ENCODE data around the gene KCTD1.

Gene KCTD1
- total RNA-seq: 0.26 to 3.4 (median 1.7) reads per million in 18 experiments

DNA sequence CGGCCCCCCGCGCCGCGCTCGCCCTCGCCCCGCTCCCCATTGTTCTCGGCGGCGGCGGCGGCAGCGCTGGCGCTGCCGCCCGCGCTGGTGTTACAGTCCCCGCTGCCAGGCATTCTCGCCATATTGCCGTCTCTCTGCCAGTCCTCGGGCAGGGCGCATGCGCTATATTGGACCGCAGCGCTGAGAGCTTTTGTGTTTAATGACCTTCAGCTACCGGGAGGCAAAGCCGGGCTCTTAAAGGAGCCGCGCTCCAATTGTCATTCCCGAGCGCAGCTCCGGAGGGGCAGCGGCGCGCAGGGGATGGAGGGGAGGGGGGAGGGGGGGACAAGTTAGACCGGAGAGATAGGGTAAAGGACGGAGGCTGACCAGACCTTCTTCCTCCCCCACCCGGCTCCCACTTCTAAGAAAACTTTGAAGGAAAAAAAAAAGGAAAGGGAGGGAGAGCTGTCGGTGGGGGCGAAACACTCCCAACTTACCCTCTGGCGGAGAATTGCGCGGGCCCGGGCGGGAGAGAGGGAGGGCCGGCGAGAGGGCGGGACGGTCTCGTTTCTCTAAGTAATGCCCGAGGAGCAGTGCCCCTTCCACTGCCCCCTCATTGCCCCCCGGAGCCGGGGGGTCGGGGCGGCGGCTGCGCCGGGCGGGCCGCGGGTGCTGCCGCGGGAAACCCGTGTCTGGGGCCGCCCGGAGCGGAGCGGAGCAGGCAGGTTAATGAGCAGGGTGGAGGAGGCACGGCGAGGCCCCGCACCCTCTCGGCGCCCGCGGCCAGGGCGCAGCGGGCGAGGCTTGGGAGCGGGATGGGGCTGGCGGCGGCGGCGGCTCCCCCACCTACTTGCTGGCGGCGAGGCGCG is at the start of gene KCTD1:
KCTD1 (minus strand) TSS at position 139 of the 848 bp plus-strand sequence; CDS start at position 122, 17 bp downstream.
- peak; percentile 78 to 87 for DNase-seq

DNA sequence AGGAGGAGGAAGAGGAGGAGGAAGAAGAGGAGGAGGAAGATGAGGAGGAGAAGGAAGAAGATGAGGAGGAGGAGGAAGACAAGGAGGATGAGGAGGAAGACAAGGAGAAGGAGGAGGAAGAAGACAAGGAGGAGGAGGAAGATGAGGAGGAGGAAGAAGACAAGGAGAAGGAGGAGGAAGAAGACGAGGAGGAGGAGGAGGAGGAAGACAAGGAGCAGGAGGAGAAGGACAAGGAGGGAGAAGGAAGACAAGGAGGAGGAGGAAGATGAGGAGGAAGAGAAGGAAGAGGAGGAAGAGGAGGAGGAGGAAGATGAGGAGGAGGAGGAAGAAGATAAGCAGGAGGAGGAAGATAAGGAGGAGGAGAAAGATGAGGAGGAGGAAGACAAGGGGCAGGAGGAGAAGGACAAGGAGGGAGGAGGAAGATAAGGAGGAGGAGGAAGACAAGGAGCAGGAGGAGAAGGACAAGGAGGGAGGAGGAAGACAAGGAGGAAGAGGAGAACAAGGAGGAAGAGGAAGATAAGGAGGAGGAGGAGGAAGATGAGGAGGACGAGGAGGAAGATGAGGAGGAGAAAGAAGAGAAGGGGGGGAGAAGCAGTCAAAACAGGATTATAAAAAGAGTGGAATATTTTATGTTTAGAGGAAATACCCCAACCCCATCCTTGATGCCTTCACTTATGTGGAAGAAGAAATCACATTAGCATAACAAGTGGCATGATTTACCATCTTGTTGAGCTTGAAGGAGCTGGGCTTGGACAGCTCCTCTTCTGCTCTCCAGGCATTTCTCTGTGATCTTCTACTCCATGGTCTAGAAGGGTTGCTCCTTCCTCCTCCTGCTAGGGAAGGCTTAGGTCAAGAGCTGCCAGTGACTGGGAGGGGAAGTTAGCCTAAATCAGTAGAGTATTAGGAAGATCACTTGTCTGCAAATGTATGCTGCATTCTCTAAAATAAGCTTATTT is 45.3 kb upstream of the KCTD1 start:
- no peak for DNase-seq

DNA sequence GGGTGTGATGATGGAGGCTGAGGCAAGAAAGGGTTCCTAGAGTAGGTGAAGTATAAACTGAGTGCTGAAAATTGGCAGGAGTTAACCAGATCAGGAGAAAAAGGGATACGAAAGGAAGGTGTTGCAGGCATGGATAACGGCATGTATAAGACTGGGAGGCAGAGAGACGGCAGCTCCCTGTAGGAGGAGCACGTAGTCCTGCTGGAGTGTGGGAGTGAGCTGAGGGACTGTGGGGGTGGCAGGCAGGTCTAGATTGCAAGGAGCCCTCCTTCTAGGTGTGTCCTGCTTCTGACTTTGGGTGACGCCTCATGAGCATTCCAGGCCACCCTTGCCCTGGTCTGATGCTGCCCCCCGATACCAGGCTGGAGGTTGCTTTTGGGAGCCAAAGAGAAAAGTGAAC is 36.4 kb upstream of the KCTD1 start:
- DNase-seq: no peak

DNA sequence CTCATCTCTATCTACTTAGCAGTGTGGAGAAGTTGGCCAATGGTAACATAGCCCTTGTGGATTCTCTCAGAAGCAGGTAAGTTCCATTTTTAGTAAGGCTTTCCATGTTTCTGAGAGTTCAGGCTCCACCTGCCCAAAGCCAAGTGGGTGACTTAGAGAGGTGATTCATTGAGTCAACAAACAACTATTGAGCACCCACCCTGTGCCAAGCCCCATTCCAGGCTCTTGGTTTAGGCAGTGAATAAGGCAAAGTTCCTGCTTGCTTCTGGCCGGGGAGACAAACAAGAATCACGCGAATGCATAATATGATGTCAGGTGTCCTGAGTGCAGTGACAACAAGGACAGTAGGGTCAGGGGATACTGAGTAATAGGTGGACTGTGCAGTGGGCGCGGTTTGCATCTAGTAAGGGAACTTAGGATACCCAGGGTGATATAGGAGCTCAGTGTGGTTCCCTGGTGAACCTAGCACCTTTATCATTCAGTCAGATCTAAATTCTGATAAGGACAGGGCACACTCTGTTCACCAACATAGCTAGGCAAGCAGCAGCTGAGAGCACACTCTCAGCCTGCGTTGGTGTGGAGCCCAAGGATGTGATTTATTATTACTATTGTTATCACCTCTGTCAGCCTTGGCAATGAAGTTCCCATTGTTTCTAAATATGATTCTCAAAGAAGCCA is 31.7 kb upstream of the KCTD1 start:
- DNase-seq: no peak

DNA sequence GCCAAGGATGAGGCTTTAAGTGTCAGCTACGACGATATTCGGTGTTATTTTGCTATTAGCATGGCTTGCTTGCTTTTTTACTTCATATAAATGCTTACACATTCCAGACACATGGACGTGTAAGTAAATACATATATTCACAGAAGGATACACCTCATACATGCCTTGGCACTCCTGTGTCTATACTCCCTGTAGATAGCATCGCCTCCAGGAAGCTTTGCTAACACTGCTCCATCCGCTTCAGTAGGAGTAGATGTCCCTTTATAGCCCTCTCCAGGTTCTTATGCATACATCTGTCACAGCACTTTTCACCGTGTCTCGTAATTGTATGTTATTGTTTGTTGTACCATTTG is 27.5 kb upstream of the KCTD1 start:
- DNase-seq: no peak

DNA sequence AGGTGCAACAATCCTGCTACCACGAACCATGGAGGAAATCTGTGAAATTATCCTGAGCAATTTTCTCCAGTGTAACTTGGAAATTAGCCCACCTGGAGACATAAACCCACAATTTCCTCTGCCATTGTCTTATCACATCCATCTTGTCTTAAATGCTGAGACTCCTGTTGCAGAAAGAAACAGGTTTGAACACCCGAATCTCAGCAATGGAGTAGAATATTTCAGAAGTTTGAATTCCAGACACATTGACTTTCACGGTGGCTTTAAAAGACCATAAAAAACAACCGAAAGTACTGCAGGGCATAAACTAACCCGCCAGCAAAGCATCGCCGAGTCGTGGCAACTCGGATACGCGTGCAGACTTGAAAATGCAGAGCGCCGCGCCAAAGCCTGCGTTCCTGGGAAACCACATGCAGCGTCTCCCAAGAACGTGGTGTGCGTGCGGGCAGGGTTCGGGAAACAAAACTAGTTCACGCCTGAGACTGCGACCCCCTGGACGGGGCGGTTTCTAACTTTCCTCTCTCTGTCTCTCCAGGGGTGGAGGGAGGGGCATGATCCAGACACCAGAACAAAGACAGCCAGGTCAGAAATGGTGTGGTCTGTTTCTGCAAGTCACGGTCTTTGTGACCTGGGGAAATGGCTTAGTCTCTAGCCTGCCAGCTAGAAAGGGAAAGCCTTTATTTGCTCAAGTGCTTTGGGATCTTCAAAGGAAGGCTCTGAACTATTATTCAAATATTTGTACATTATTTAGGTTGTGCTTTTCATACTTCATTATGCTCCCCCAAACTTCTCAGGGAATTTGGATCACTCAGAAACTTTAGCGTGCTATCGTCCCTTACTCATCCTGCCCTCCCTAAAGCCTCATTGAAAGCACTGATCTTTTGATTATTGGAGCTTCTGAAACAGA is 26.9 kb upstream of the KCTD1 start:
- no peak for DNase-seq

DNA sequence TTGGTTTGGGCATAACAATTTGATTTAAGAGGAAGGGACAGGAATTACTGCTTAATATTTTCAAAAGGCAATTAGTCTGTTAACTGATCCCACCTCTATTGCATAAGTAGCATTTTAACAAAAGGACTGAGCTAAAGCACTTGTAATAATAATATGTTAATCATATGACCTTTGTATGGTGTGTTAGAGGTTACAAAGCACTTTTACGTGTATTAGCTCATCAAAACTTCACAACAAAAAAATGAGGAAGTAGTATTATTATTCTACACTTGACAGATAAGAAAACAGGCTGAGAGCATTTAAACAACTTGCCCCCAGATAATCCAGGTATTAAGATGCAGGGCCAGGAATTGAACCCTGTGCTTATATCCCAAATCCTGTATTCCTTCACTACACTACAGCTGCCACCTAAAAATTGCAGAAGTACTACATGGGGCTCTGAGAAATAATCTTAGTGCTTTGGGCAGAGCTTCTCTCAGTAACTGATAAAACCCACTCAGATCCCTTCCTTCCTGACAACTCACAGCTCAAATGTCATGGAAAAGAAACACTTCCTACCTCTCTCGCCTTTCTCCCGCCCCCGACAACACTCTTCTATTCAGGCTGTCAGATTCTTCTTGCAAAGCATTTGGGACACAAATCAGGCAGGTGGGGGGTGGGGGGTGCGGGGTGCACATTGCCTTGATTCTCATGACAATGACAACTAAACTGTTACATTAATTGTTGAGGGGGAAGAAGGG is 20.7 kb upstream of the KCTD1 start:
- DNase-seq: peak in 1 of 2 donors; percentile 32

DNA sequence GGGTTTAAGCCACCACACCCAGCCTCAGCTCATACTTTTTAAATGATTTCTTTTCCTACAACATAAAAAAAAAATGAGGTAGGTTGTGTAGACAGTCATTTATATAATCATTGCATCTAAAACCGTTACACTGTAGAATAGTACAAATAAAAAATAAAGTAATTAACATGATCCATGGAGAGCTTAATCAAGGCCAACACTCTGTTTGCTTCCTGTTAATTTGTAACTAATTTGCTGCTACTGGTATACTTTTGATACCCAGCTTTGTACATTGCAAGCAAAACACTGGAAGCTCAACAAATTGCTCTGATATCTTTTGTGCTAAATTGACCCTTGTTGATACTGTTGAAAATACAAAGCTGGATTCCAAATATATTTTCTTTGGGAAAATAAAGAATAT is 20.2 kb upstream of the KCTD1 start:
- no peak for DNase-seq

DNA sequence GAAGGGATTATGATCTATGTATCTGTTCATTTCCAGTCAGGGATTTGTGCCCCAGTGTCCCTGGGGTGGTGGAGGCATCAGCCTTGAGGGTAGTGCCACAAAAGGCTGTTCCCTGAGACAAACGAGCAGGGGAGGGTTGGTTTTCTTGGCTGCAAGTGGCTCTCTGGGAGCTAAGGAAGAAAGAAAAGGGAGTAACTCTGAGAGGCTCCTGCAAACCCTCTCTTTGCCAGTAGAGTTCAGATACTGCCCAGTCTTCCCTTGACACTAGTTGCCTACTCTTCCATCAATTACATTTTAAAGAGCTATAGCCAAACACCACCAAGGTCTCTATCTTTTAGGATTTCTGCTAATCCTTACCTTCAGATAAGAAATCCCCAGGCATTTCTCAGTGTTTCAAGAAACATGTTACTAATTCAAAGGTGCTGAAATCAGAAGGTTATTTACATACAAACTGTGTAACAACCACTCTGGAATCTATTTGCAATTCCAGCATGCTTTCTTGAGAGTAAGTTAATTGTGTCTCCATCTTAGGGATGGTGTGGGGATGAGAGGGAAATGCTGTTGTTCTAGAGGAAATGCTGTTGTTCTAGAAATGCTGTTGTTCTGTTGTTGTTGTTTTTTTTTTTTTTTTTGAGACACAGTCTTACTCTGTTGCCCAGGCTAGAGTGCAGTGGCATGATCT is 18.7 kb upstream of the KCTD1 start:
- DNase-seq: no peak

DNA sequence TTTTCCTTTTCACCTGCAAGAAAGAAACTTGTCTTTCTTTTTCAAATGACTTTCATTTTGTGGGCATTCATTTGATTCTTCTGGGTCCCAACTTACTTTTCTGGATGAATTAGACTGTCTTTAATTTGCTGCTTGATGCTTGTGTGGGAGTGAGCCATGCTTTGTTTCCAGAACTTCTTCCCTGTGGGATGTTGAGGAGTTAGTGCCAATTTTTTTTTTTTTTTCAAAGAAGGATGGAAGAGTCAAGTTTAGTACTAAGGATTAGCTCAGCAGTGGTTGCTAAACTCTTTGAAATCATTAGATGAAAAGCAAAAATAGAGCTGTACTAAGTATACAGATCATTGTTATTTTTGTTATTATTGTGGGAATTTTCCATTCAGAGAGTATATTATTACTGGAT is 17.2 kb upstream of the KCTD1 start:
- no peak for DNase-seq

DNA sequence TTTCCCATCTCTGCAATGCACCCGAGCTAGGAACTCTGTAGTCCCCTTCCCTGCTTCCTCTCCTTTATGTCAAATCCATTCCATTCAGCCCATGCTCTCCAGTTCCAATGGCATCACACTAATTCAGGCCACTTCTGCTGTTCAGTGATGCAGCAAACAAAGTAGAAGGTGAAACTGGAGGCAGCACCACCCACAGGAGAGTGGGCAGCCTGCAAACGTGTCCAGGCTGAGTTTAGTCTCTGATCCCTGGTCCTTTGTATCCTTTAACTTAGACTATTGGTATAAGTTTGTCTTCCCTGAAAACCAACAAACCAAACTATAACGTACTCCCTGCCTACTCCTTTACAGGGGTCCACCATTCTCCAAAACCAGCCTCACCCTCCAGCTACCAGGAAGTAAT is 14.7 kb upstream of the KCTD1 start:
- no peak for DNase-seq

DNA sequence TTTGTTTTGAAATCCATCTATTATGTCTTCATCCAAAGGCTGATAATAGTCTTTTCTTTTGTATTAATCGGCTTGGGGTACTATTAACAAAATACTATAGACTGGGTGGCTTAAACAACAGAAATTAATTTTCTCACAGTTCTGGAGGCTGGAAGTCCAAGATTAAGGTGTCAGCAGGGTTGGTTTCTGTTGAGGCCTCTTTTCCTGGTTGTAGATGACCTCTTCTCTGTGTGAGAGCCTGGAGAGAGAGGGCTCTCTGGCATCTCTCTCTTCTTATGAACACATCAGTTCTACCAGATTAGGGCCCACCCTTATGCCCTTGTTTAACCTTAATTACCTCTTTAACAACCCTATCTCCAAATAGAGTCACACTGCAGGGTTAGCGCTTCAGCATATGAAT is 14.2 kb upstream of the KCTD1 start:
- DNase-seq: no peak

DNA sequence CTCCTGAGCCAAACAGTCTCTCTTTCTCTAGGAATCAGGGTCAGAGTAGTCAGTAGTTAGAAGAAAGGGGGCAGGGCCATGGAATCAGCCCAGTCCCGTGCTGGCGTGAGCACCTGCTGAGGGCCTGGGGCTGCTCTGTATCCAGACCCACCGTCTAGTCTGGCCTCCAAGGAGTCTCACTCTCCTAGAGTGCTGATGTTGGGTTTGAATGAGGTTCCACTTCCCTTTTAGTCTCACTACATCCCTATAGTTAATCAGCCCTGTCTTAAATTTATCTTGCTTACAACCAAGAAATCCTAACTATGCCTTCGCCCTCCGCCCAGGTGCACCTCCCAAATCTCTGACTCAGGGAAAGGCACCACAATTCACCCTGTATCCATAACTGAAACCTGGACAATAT is 13.4 kb upstream of the KCTD1 start:
- DNase-seq: no peak

DNA sequence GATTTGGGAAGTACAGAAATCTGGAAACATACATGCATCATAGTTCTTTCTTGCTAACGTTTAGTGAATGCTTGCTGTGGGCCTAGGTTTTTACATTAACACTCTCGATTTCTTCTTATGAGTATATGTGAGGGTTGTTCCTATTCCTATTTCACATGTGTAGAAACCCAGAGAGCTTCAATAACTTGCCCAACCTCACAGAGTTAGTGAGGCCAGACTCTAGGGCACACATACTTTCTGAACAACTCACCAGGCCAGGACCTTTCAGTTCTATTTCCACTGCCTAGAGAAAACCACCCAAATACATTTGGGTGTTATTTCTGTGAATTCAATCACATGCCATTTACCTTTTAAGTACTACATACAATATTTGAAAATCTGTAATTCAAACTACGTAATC is 8.2 kb upstream of the KCTD1 start:
- no peak for DNase-seq

DNA sequence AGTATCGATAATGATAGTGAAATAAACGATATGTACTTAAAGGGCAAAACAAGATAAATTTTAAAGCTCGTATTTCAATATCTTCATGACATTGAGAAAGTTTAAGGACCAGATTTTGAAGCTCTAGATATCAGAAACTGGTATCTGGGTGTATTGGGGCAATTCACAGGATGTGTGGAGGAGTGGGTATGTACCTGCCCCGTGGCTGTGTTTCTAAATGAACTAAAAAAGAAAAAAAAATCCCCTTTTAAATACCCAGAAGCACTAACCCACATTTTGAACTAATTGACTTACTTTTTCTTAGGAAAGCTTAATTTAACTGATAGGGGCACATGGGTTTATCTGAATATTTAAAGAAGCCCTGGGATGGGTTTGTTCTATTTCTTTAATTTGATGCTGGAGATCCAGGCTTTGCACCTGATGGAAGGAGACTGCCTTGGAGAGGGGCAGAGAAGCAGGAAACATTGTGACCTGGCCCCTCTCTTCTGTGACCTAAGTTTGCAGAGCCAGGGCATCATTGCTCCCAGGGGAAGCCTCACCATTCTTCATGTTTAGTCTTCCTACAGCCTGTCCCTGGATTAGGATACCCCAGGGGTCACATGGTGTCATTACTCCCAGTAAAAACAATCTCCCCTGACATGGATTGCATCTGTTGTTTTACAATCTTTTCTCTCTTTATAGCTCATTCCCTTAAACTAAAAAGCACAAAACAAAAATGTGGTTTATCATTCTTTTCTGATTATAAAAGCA is 7.6 kb upstream of the KCTD1 start:
- no peak for DNase-seq

DNA sequence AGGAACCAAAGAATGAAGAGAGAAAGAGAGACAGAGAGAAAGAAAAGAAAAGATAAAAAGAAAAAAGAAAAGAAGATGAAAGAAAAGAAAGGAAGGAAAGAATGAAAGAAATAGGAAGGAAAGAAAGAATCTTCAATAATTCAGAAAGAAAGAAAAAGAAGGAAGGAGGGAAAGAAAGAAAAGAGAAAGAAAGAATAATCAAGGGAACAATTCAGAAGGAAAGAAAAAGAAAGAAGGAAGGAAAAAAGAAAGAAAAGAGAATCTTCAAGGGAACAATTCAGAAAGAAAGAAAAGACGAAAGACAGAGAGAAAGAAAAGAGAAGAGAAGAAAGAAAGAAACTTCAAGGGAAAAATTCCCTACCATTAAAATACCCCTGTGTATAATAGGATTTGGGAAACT is 5.6 kb upstream of the KCTD1 start:
- no peak for DNase-seq

DNA sequence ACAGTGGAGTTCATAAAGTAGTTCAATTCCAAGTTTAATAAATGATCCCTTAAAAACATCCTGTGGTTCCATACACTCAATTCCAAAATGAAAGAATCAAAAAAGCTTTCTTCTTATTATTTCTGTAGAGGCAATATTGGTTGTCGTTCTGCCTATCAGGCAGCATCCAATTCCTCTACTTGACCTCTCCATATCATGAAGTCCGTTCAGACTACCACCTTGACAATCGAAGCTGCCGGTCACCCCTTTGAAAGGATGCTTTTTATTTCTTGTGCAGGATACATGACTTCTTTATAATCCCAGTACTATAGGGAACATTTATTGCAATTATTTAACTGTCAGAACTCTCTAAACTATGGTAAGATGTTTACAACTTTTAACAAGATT is 3.3 kb upstream of the KCTD1 start:
- no peak for DNase-seq

DNA sequence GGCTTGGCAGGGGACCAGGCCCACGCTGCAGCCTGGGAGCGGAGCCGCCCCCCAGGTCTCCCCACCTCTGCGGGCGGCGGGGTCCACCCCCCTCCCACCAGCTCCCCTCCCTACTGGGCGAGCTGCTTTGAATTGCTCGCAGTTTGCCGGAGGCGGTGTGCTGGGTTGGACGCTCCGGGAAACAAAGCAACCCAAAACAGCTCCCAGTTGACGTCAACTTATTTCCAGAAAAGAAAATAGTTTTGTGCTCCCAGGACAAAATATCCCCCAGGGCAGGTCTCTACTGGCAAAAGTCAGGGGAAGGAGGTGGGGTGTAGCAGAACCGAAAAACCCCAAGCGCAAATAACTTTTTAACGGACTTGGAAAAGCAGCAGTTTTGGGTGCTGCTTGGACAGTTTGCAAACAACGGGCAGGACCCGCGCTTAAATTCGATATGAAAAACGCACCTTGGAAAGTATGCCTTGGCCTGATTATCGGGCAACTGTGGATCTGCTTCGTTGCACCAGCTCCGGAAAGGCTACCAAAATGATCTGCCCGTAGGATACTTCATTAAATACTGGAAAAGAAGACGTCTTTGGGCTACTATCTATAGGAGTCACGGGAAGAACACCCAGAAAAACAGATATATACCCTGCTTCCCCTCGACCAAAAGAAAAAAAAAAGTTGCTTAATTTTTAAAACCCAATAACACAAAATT is 2.8 kb upstream of the KCTD1 start:
- no peak for DNase-seq
